Measurements from ENCODE around the gene ELOVL4.

ELOVL4 gene
- 6.7 to 10.5 reads per million in 2 experiments for total RNA-seq

DNA sequence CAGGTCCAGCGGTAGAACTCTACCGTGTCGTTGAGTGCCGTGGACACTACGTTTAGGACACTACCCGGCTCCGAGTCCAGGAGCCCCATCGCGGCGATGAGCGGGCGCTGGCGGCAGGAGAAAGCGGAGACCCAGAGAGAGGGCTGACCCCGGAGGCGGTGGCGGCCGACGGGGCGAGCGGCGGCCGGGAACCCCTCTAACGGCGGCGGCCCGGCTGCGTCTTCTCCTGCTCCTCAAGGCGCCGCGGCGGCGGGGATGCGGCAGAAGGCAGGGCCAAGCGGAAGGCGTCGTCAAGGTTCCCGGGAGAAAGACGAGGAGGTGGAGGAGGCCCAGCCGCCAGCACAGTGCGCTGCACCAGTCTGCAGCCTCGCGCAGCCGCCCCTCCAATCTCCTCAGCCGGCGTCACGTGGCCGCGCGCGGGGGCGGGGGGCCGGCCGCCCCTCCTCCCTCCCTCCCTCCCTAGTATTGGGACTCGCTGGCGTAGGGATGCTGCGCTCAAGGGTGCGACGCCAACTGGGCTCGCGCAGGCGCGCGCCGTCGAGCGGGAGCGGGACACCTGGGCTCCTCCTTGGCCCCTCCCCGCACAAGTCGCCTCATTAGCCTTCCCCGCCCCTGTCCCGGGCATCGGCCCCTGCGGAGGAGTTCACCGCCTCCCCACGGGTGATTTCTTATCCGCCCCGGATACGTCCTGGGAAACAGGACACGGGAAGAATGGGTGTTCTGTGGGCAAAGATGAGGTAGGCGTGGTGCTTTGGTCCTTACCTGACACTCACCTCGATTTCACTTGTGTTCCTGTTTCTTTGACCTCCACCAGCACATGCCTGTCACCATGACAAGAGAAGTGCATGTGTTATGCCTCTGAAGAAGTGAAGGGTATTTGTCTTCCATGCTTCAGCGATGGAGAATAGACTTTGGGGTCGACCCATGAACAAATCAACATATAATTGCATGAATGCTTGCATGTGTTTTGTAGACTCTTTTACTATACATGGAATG is at the start of gene ELOVL4:
Gene ELOVL4 (minus strand): TSS at position 363 of the 996 bp plus-strand sequence. CDS start 274 bp downstream, at position 89.
- DNase-seq (ENCODE audit: low read depth) = peak; percentile 27

GRCh38 chr6:79993911-79994309 is 46.6 kb upstream of the ELOVL4 start:
- DNase-seq (ENCODE audit: low read depth) = no peak

GRCh38 chr6:79993012-79993910 is 45.9 kb upstream of the ELOVL4 start:
- DNase-seq (ENCODE audit: low read depth) = no peak

- DNase-seq (ENCODE audit: low read depth) = no peak
These were observed 42.3 kb upstream of the ELOVL4 start for GRCh38 chr6:79989641-79990040.

GRCh38 chr6:79985128-79985527 is 37.8 kb upstream of the ELOVL4 start:
- no peak for DNase-seq (ENCODE audit: low read depth)

DNA sequence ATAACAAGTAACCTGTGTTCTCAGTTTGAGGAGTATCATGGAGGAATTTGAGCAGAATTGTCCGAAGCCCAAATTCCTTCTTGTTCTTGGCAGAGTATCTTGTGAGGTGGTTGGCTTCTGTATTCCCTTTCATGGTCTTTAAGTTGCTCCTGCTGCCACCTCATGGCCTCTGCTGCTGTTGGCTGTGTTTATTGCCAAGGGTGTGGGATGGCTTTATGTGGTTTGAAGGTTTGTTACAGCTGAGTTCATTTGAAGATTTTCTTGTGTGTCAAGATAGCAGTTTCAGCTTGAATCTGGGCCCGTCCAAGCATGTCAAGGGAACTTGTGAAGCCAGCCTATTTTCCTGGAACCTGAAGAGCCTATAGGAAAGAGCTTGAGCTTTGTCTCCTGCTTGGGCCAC is 36.9 kb upstream of the ELOVL4 start:
- no peak for DNase-seq (ENCODE audit: low read depth)

DNA sequence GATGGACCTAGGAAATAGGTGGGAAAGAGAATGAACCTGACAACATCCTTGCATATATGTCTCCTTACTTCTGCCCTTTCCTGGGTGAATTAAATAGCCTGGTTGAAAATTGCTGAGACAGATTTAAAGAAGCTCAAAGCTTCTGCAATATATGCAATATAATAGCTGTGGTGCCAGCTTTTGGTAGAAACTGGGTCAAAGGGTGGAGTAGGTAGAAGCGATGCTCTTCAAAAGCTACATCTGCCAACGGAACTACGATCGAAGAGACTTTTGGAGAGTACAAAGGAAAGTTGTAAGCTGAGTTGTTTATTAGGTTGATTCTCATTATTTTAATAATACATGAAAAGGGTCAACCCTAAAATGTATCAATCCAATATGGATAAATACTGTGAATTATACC is 34.3 kb upstream of the ELOVL4 start:
- no peak for DNase-seq (ENCODE audit: low read depth)

DNA sequence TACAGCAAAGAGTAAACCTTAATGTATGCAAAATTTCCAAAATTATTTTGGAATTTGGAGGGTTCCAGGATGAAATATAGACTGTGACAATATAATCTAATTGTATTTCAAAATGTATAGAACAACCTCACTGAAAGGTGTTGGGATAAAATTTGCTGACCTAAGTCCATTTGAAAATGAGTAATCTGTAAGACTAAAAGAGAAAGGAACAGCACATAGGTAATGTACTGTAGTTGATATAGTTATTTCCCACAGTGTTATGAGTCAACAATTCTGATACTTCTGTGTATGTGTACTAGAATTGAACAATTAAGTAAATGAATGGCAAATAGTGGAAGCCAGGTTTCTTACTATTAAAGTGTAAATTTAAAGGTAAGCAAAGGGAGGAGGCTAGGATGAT is 23.8 kb upstream of the ELOVL4 start:
- no peak for DNase-seq (ENCODE audit: low read depth)

GRCh38 chr6:79969784-79970183 is 22.4 kb upstream of the ELOVL4 start:
- DNase-seq (ENCODE audit: low read depth) = no peak

- DNase-seq (ENCODE audit: low read depth) = no peak
These were observed 19.8 kb upstream of the ELOVL4 start for GRCh38 chr6:79967178-79967577.

DNA sequence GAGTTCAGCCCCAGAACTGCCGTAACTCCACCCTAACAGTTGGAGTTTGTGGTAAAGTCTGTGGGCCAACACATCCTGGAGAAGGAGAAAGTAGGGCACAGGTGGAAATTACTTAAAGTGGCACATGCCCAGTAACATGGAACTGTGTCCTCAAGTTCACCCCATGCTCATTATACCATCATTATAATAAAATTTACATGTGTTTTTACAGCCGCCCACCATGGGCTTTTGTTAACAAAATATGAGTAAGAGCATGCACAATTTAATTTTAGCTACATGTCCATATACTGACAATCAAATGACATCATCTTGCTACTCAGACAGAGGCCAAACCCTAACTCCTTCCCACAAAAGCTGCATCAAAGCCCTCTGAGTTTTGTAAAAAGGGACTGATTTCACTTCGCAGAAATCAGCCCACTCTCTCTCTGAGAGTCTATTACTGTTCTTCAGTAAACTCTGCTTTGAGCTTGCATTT is 17.3 kb upstream of the ELOVL4 start:
- no peak for DNase-seq (ENCODE audit: low read depth)

DNA sequence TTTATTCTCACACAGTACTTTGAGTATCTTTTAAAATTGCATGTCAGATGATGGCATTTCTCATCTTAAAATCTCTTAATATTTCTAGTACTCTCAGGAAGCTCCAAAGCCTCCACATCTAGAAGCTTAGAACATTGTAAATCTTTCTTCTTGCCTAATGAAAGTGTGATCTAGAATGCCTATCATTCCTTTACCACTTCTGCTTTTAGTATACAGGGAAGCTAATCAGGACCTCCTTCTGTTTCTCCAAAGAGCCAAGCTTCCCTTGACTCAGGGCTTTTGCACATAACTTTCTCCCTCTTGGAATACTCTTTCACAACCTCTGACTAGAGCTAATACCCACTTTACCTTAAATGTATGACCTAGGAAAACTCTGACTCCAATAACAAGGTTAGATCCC is 7.5 kb upstream of the ELOVL4 start:
- DNase-seq (ENCODE audit: low read depth) = no peak

DNA sequence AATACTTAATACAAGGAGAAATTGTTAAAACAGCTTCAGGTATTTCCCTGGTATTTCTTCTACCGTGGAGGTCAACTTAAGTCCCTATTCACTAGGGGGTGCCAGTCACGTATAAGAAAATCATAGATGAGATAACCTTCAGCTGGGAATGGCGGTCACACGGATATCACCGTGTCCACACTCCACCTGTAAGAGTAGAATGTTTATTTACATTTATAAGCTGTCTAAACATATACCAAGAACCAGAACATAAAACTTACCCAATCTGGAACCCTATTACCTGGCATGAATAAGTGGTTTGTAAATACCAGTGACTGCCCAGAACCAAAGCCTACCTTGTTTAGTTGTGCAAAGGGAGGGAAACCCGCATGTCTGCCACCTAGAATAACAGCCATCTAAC is 1.9 kb upstream of the ELOVL4 start:
- DNase-seq (ENCODE audit: low read depth) = peak; percentile 47

DNA sequence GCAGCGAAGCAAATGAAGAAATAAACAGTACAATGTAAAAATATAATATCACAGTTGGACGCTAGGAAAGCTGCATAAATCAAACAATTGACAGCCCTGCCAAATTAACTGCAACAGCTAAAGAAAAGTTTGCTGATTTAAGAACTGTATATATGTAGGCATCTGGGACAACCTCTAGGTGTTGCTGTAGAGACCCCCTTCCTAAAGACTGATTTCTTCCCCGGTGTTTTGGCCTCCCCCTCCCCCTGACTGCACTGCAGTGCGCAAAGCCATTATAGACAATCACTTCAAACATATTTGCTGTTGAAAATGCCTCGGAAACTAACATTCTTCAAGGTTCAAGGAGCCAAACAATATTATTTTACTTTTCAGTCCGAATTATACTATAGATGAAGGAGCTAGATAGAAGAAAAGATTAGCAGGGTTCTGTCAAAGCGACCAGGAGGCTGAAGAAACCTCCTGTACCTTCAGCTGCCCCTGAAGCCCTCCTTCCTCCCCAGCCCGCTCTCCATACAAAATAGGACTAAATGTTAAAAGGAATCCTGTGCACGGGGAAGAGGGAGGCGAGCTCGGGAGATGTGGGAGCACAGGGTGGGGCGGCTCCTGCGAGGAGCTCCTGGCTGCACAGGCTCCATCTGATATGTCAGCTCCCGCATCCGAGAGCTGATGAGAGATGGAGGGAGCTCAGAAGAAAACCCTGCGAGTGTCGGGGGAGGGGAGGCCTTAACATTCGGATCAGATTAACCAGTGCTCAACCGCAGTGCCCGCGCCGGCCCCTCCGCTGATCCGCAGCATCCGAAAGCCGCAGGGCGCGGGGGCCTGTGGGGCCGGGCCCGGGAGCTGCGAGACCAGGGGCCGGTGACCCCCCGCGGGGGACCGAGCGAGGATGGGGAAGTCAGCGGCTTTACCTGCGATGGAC is 822 bp downstream of the ELOVL4 start:
- DNase-seq (ENCODE audit: low read depth) = no peak

DNA sequence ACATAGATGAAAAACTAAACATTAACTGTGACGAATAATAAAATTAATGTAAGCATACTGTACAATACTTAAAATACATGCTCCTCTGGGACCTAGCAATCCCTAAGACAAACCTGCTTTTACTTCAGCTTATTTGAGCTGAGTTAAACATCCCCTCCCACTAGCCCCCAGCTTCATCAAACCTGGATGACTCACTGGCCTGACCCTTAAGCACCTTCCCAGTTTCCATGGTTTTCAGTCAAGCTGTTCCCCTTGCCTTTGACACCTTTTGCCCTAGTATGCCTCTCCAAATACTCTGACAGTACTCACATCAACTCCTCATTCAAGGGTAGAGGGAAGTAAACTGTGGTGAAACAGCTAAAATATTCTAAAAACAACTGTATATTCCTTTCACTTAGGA is 4.2 kb downstream of the ELOVL4 start:
- DNase-seq (ENCODE audit: low read depth) = no peak

DNA sequence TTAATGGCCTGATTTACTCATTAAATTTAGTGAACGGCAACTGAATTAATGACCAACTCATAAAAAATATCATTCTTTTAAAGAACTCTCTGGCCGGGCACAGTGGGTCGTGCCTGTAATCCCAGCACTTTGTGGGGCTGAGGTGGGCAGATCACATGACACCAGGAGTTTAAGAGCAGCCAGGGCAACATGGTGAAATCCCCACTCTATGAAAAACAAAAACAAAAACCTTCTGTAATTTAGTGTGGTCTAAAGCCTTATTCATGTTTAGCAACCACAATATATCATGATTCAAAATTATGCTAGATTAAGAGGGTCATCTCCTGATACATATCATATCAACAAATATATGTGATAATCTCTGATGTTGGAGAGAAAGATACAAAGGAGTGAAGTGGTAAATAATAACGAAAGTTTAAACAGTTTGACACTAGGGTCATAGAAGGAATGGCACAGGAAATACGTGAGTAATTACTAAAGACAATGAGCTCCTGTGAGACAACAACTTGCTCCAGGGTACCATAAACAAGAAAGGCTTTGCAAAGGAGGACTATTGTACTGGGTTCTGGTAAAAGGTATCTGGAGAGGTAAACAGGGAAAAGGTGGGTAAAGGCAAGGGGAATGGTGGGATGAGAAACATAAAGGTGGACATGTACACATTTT is 5.7 kb downstream of the ELOVL4 start:
- no peak for DNase-seq (ENCODE audit: low read depth)

- no peak for DNase-seq (ENCODE audit: low read depth)
These were observed 18.8 kb downstream of the ELOVL4 start for GRCh38 chr6:79928478-79928998.

DNA sequence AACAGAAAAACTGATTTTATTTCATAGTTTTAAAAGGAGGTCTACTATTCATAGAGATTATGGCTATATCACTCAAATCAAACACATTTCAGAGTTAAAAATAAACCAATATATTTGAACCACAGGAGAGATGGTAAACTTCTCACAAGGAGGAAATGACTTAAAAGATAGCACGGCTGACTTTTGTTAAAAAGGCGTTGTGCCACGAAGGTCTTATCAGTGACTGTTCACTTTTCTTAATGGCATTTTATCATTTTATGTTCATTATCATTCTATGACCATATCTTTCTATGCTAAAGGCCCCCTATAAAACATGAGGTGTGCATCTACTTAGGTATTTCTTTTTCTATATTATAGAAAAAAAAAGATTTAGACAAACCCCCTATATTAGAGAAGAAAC is 19.6 kb downstream of the ELOVL4 start:
- no peak for DNase-seq (ENCODE audit: low read depth)

GRCh38 chr6:79923270-79923669 is 24.1 kb downstream of the ELOVL4 start:
- no peak for DNase-seq (ENCODE audit: low read depth)

- no peak for DNase-seq (ENCODE audit: low read depth)
These were observed 25.3 kb downstream of the ELOVL4 start for GRCh38 chr6:79922018-79922417.

- DNase-seq (ENCODE audit: low read depth) = no peak
These were observed 34.0 kb downstream of the ELOVL4 start for GRCh38 chr6:79913369-79913768.
